Tibial nerve (tissue), 4 donors: ENCODE results near the gene TMEM238L. TPM values are rescaled to one million over a fixed set of nuclear protein-coding genes. Genes with fewer than 3 reads are reported as not detected.
A peak's percentile ranks its signal among the peaks of the same experiment; 100 is the strongest.

Experiments
- DNase-seq, 2 donors: peaks; one replicate each; pipeline ENCODE4 v3.0.0-alpha.2; 2019; ENCODE audit warnings: low spot score in 2 of 2
- H3K27ac ChIP-seq, 4 donors: fragments of 200-600 bp; sonication (generic) in 3 of 4; one replicate each; pipeline ENCODE4 v1.5.1; 2017 to 2019; ENCODE audit warnings: mild to moderate bottlenecking in 1 of 4
- H3K27me3 ChIP-seq, 2 donors: fragments of 200-600 bp; sonication (generic) in 1 of 2; one replicate each; pipeline versions ENCODE4 v1.5.1 to v1.6.0; 2017 to 2019
- H3K36me3 ChIP-seq, 3 donors: fragments of 200-600 bp; sonication (generic); one replicate each; pipeline ENCODE4 v1.5.1; 2018 to 2019
- H3K4me1 ChIP-seq, 4 donors: fragments of 200-600 bp; sonication (generic) in 3 of 4; one replicate each; pipeline ENCODE4 v1.5.1; 2017 to 2019
- H3K4me3 ChIP-seq, 4 donors: fragments of 200-600 bp; sonication (generic) in 3 of 4; one replicate each; pipeline ENCODE4 v1.5.1; 2017 to 2019; ENCODE audit warnings: mild to moderate bottlenecking in 1 of 4, moderate library complexity in 1 of 4
- H3K9me3 ChIP-seq, 4 donors: fragments of 200-600 bp; sonication (generic) in 3 of 4; one replicate each; pipeline ENCODE4 v1.5.1; 2017 to 2019
- CTCF ChIP-seq, 5 experiments: fragments of 200-600 bp in 3 of 5; fragments of 450-650 bp in 2 of 5; sonication (generic) in 3 of 5; IDR thresholded peaks; one replicate each; pipeline ENCODE4 v1.5.1; 2016 to 2019; ENCODE audit warnings: antibody characterized with exemption in 5 of 5, mild to moderate bottlenecking in 3 of 5, moderate library complexity in 2 of 5
- EP300 ChIP-seq, 2 donors: sonication (generic); formaldehyde crosslinking; IDR thresholded peaks; one replicate each; pipeline ENCODE4 v1.6.1; 2017; ENCODE audit warnings: antibody characterized with exemption in 2 of 2, mild to moderate bottlenecking in 1 of 2
- POLR2A ChIP-seq, 2 donors: fragments of 450-650 bp; IDR thresholded peaks; one replicate each; pipeline ENCODE4 v1.6.1; 2017; ENCODE audit warnings: antibody characterized with exemption in 2 of 2, mild to moderate bottlenecking in 2 of 2, moderate library complexity in 2 of 2
- WGBS, 2 donors: methylation state at CpG; one replicate each; pipeline ENCODE4 v1.1.5; 2018; 5-methylcytosine and 5-hydroxymethylcytosine counted together
- total RNA-seq, 4 donors: library from RNA; depleted of rRNA; stranded (reverse); fragments of >200 nt; gene quantifications; one replicate each; pipeline ENCODE4 v1.1.0, GENCODE V29; 2016

TMEM238L gene
- total RNA-seq, 4 donors from 2014 or later = not detected

- DNase-seq = no peak
Observed at GRCh38 chr17:10785295-10785694, 18.6 kb downstream of the TMEM238L start.

GRCh38 chr17:10779609-10780008 is 24.3 kb downstream of the TMEM238L start:
- TF ChIP-seq POLR2A (IDR thresholded peaks at IDR 0.05) (no peak), CTCF (IDR thresholded peaks at IDR 0.05) (no peak), EP300 (IDR thresholded peaks at IDR 0.05) (no peak)
- 84 to 87% methylated on average over 2 of the region's 2 CpGs for WGBS, 2 donors

More at GRCh38 chr17:10785295-10785694, 18.6 kb downstream of the TMEM238L start:
- Histone ChIP-seq H3K27me3 (no peaks in the 10 kb centered on the region), H3K9me3 (peaks cover 0 to 9% (median 2%) of the 10 kb centered on the region in 4 donors), H3K4me3 (no peak overlapping the region), H3K36me3 (no peaks in the 10 kb centered on the region), H3K4me1 (peaks cover 0 to 14% (median 9%) of the 10 kb centered on the region in 4 donors), H3K27ac (peak overlapping the region in 1 of 4 donors; percentile 19)
- no peak for TF ChIP-seq POLR2A (IDR thresholded peaks at IDR 0.05)
- TF ChIP-seq EP300 (IDR thresholded peaks at IDR 0.05) = no peak
- no peak for TF ChIP-seq CTCF (IDR thresholded peaks at IDR 0.05)
- 96 to 98% methylated on average over 2 of the region's 2 CpGs for WGBS, 2 donors

GRCh38 chr17:10777890-10778289 is 26.0 kb downstream of the TMEM238L start:
- DNase-seq = no peak
- H3K36me3 ChIP-seq = no peaks in the 10 kb centered on the region
- TF ChIP-seq CTCF (IDR thresholded peaks at IDR 0.05) (no peak), EP300 (IDR thresholded peaks at IDR 0.05) (no peak), POLR2A (IDR thresholded peaks at IDR 0.05) (no peak)
- H3K27me3 ChIP-seq = no peaks in the 10 kb centered on the region
- peaks cover 0 to 3% (median 0%) of the 10 kb centered on the region in 4 donors for H3K4me1 ChIP-seq
- 86 to 91% methylated on average over 6 of the region's 6 CpGs for WGBS, 2 donors
- H3K4me3 ChIP-seq = no peak overlapping the region
- H3K27ac ChIP-seq = no peak overlapping the region
- H3K9me3 ChIP-seq = peaks cover 0 to 9% (median 2%) of the 10 kb centered on the region in 4 donors

More at GRCh38 chr17:10779609-10780008, 24.3 kb downstream of the TMEM238L start:
- Histone ChIP-seq H3K27ac (no peak overlapping the region), H3K4me3 (no peak overlapping the region), H3K4me1 (no peaks in the 10 kb centered on the region), H3K27me3 (no peaks in the 10 kb centered on the region), H3K9me3 (peaks cover 0 to 9% (median 2%) of the 10 kb centered on the region in 4 donors), H3K36me3 (no peaks in the 10 kb centered on the region)
- DNase-seq = no peak

- 88 to 97% methylated on average over 11 of the region's 11 CpGs for WGBS, 2 donors
- Histone ChIP-seq H3K36me3 (no peaks in the 10 kb centered on the region), H3K9me3 (peaks cover 0 to 8% (median 3%) of the 10 kb centered on the region in 4 donors), H3K27ac (no peak overlapping the region), H3K4me1 (peaks cover 0 to 4% (median 0%) of the 10 kb centered on the region in 4 donors), H3K27me3 (no peaks in the 10 kb centered on the region), H3K4me3 (no peak overlapping the region)
- no peak for DNase-seq
- TF ChIP-seq CTCF (IDR thresholded peaks at IDR 0.05) (no peak), EP300 (IDR thresholded peaks at IDR 0.05) (no peak), POLR2A (IDR thresholded peaks at IDR 0.05) (no peak)
Observed at GRCh38 chr17:10777131-10777807, 26.6 kb downstream of the TMEM238L start.

GRCh38 chr17:10776381-10776780 is 27.5 kb downstream of the TMEM238L start:
- no peak overlapping the region for H3K4me3 ChIP-seq
- TF ChIP-seq CTCF (IDR thresholded peaks at IDR 0.05) (no peak), POLR2A (IDR thresholded peaks at IDR 0.05) (no peak), EP300 (IDR thresholded peaks at IDR 0.05) (no peak)
- H3K9me3 ChIP-seq = peaks cover 0 to 12% (median 4%) of the 10 kb centered on the region in 4 donors
- H3K27me3 ChIP-seq = no peaks in the 10 kb centered on the region
- H3K36me3 ChIP-seq = no peaks in the 10 kb centered on the region
- no peak overlapping the region for H3K27ac ChIP-seq
- WGBS, 2 donors = 46 to 49% methylated on average over 2 of the region's 2 CpGs
- no peak for DNase-seq
- H3K4me1 ChIP-seq = peaks cover 0 to 4% (median 0%) of the 10 kb centered on the region in 4 donors
